ENCODE data around the gene IGFBP6.

IGFBP6 gene

GRCh38 chr12:53122961-53123468 is 25.5 kb downstream of the IGFBP6 start:
- DNase-seq, result no peak

- DNase-seq, result no peak
These were observed 26.3 kb downstream of the IGFBP6 start for GRCh38 chr12:53123578-53124351.

GRCh38 chr12:53124352-53124723 is 26.9 kb downstream of the IGFBP6 start:
- DNase-seq, result no peak

GRCh38 chr12:53127169-53127568 is 29.7 kb downstream of the IGFBP6 start:
- DNase-seq, result no peak

GRCh38 chr12:53128780-53129569 is 31.5 kb downstream of the IGFBP6 start:
- DNase-seq, result no peak

GRCh38 chr12:53131844-53132243 is 34.4 kb downstream of the IGFBP6 start:
- no peak for DNase-seq

- no peak for DNase-seq
These were observed 36.3 kb downstream of the IGFBP6 start for GRCh38 chr12:53133722-53134121.

- DNase-seq, result no peak
These were observed 45.9 kb downstream of the IGFBP6 start for GRCh38 chr12:53143355-53143754.

GRCh38 chr12:53145383-53146260 is 48.2 kb downstream of the IGFBP6 start:
- DNase-seq, result no peak

- no peak for DNase-seq
These were observed 49.7 kb downstream of the IGFBP6 start for GRCh38 chr12:53147181-53147580.

GRCh38 chr12:53147653-53148052 is 50.2 kb downstream of the IGFBP6 start:
- DNase-seq, result no peak

- DNase-seq, result no peak
These were observed 53.6 kb downstream of the IGFBP6 start for GRCh38 chr12:53151039-53151438.

Measured in NCI-H1694 (cell line).